Spleen (tissue), 11 donors: ENCODE data around the gene ZNF345. TPM values are rescaled to one million over a fixed set of nuclear protein-coding genes. Genes with fewer than 3 reads are reported as not detected.
A peak's percentile ranks its signal among the peaks of the same experiment; 100 is the strongest.

ENCODE experiments used
- DNase-seq: peaks from one replicate; pipeline ENCODE4 v3.0.0-alpha.2; 2020
- H3K27ac ChIP-seq, 8 donors: fragments of 200-600 bp; sonication (generic) in 7 of 8; 1 replicate in 4 of 8; 2 replicates in 4 of 8; pipeline versions ENCODE4 v1.5.0 to v1.8.0; 2016 to 2021; ENCODE audit warnings: inconsistent platforms in 4 of 8, mild to moderate bottlenecking in 4 of 8, moderate library complexity in 1 of 8
- H3K27me3 ChIP-seq, 7 donors: fragments of 200-600 bp; sonication (generic) in 6 of 7; replicated peaks in 1 of 7; 1 replicate in 4 of 7; 2 replicates in 3 of 7; pipeline versions ENCODE4 v1.5.0 to v1.8.0; 2016 to 2021; ENCODE audit warnings: inconsistent platforms in 3 of 7, mild to moderate bottlenecking in 1 of 7
- H3K36me3 ChIP-seq, 6 donors: fragments of 200-600 bp; sonication (generic) in 5 of 6; 1 replicate in 4 of 6; 2 replicates in 2 of 6; pipeline versions ENCODE4 v1.5.0 to v1.8.0; 2016 to 2021; ENCODE audit warnings: inconsistent platforms in 2 of 6
- H3K4me1 ChIP-seq, 6 donors: fragments of 200-600 bp; sonication (generic) in 5 of 6; 1 replicate in 3 of 6; 2 replicates in 3 of 6; pipeline versions ENCODE4 v1.5.0 to v1.8.0; 2016 to 2021; ENCODE audit warnings: inconsistent platforms in 3 of 6
- H3K4me3 ChIP-seq, 8 donors: fragments of 200-600 bp; sonication (generic) in 7 of 8; 1 replicate in 4 of 8; 2 replicates in 4 of 8; pipeline versions ENCODE4 v1.5.0 to v1.8.0; 2016 to 2021; ENCODE audit warnings: inconsistent platforms in 4 of 8, mild to moderate bottlenecking in 4 of 8, moderate library complexity in 2 of 8
- H3K9me3 ChIP-seq, 8 donors: fragments of 200-600 bp; sonication (generic) in 7 of 8; 1 replicate in 4 of 8; 2 replicates in 4 of 8; pipeline versions ENCODE4 v1.5.0 to v1.8.0; 2016 to 2021; ENCODE audit warnings: inconsistent platforms in 4 of 8
- POLR2A ChIP-seq, 3 donors: fragments of 450-650 bp; IDR thresholded peaks; one replicate each; pipeline ENCODE4 v1.5.1; 2017; ENCODE audit warnings: antibody characterized with exemption in 3 of 3, mild to moderate bottlenecking in 1 of 3
- POLR2AphosphoS5 ChIP-seq, 3 donors: sonication (generic); formaldehyde crosslinking; IDR thresholded peaks; one replicate each; pipeline ENCODE4 v1.5.1; 2017; ENCODE audit warnings: antibody characterized with exemption in 3 of 3
- WGBS, 5 donors: extraction: QIAGEN DNeasy Blood & Tissue Kit in 3 of 5; methylation state at CpG; one replicate each; pipeline versions ENCODE4 v1.1.5 to v1.1.7; 2013 to 2018; 5-methylcytosine and 5-hydroxymethylcytosine counted together
- intact Hi-C: fragments of 100-400 bp; cut with DNase I; formaldehyde crosslinking; loops from one replicate; pipeline ENCODE4 v1.15.0; 2023; ENCODE audit warnings: low total_unique reads
- polyA plus RNA-seq, 3 donors: library from polyadenylated mRNA; stranded (reverse); fragments of 200-250 nt; gene quantifications; one replicate each; pipeline ENCODE4 v1.2.1, GENCODE V29; 2013
- total RNA-seq, 7 donors: library from RNA; depleted of rRNA in 3 of 7; stranded (reverse); fragments of >200 nt in 3 of 7; fragmentation: NEBNext Ultra II Directional in 4 of 7; extraction: Animal tissue kit (Norgen Biotek cat#: 25700) in 4 of 7; gene quantifications; one replicate each; pipeline versions ENCODE4 v1.1.0 to v1.2.1, GENCODE V29; 2016 to 2021
- TF ChIP-seq, protein P1 (sequence below), 11 experiments: fragments of 200-600 bp in 7 of 11; fragments of 450-650 bp in 4 of 11; sonication (generic) in 4 of 11; IDR thresholded peaks in 8 of 11; conservative IDR thresholded peaks in 3 of 11; 1 replicate in 7 of 11; 2 replicates in 4 of 11; pipeline versions ENCODE4 v1.4.0 to v1.8.0; 2016 to 2021; ENCODE audit warnings: antibody characterized with exemption in 11 of 11, inconsistent platforms in 4 of 11, mild to moderate bottlenecking in 1 of 11
- donor health status: healthy with polysubstance abuse.
- donor health status: DM: no; HTN: no; CAD: no; lungs with moderate emphysema.
- donor health status: DM: no; HTN: no; CAD: no.
- donor health status: Bipolar disorder and iron deficiency.
- donor health status: healthy.
- donor health status: DM: no; HTN: no; CAD: no.
- donor health status: DM: yes; HTN: yes; CAD: no.

Gene ZNF345
- total and polyA plus RNA-seq, 10 donors: 2.7 to 18.2 (median 8.4) TPM

GRCh38 chr19:36894849-36895383, 44.2 kb downstream of the ZNF345 start:
- intact Hi-C loops: no loop called here
- TF ChIP-seq POLR2AphosphoS5 (IDR thresholded peaks at IDR 0.05): no peak
- TF ChIP-seq, protein P1, sequence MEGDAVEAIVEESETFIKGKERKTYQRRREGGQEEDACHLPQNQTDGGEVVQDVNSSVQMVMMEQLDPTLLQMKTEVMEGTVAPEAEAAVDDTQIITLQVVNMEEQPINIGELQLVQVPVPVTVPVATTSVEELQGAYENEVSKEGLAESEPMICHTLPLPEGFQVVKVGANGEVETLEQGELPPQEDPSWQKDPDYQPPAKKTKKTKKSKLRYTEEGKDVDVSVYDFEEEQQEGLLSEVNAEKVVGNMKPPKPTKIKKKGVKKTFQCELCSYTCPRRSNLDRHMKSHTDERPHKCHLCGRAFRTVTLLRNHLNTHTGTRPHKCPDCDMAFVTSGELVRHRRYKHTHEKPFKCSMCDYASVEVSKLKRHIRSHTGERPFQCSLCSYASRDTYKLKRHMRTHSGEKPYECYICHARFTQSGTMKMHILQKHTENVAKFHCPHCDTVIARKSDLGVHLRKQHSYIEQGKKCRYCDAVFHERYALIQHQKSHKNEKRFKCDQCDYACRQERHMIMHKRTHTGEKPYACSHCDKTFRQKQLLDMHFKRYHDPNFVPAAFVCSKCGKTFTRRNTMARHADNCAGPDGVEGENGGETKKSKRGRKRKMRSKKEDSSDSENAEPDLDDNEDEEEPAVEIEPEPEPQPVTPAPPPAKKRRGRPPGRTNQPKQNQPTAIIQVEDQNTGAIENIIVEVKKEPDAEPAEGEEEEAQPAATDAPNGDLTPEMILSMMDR (IDR thresholded peaks at IDR 0.05 in 8 of 11, conservative IDR thresholded peaks at IDR 0.05 in 3 of 11): no peak
- TF ChIP-seq POLR2A (IDR thresholded peaks at IDR 0.05): no peak
- no peak for DNase-seq
- Histone ChIP-seq H3K36me3 (peaks cover 34 to 100% (median 89%) of the 10 kb centered on the region in 6 donors), H3K27me3 (no peaks in the 10 kb centered on the region), H3K27ac (no peak overlapping the region), H3K4me1 (no peaks in the 10 kb centered on the region), H3K9me3 (peaks cover 53 to 100% (median 100%) of the 10 kb centered on the region in 8 donors), H3K4me3 (no peak overlapping the region)
- 87 to 97% (median 94%) methylated on average over 2 of the region's 2 CpGs for WGBS, 5 donors

DNA sequence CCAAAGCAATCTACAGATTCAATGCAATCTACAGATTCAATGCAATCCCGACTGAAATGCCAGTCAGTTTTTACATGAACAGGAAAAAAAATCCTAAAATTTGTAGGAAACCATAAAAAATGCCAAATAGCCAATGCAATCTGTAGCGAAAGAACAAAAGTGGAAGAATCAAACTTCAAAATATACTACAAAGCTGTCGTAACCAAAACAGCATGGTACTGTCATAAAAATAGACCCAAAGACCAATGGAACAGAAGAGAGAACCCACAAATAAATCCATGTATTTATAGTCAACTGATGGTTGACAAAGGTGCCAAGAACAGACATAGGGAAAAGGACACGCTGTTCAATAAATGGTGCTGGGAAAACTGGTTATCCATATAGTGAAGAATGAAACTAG, 47.7 kb downstream of the ZNF345 start:
- 73 to 99% (median 94%) methylated on average over 4 of the region's 4 CpGs for WGBS, 5 donors
- Histone ChIP-seq H3K4me3 (no peak overlapping the region), H3K27ac (no peak overlapping the region), H3K36me3 (peaks cover 20 to 100% (median 89%) of the 10 kb centered on the region in 6 donors), H3K4me1 (no peaks in the 10 kb centered on the region), H3K9me3 (peaks cover 40 to 100% (median 99%) of the 10 kb centered on the region in 8 donors), H3K27me3 (no peaks in the 10 kb centered on the region)
- TF ChIP-seq POLR2AphosphoS5 (IDR thresholded peaks at IDR 0.05): no peak
- TF ChIP-seq, protein P1 (IDR thresholded peaks at IDR 0.05 in 8 of 11, conservative IDR thresholded peaks at IDR 0.05 in 3 of 11): no peak
- no peak for TF ChIP-seq POLR2A (IDR thresholded peaks at IDR 0.05)
- no peak for DNase-seq
- intact Hi-C loops: no loop called here

DNA sequence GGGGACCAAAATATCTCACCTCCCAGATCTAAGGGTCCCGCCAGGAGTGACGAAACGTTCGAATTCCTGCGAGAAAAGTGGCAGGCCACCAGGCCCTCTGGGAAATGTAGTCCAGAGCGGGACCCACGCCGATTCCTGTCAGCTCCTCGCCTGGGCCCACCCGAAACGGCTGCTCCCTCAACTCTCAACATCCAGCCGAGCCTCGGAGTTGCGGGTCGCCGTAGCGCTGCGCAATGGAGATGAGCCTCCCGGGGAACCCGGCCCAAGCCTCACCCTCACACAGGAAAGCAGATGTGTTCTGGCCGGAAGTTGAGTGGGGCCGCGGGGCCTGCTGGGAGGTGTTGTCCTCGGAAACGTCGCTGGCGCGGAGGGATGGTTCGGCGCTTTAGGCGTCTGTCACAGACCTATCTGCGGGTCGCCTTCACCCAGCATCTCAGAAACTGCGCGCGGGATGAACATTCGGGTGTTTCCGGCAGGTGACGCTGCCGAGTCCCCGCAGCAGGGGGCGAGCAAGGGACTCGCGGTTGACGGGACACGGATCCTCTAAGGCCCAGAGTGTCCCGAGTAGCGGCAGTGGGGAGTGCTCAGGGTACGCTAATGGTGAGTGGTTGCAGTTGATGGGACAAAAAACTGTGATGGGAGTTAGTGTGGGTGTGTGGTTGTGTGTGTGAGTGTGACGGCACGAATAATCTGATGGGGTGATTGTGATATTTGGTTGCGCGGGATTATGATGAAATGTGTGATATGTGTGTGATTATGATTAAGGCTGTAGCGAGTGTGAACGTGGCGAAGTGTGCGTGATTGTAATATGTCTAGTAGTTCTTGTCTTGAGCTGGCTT, 65.5 kb downstream of the ZNF345 start, which contains the start of the genes ZNF568 and ZNF829:
ZNF568 (plus strand) TSS at position 341 of the 839 bp plus-strand sequence. CDS start 6,439 bp downstream, outside the sequence.
ZNF829 (minus strand) TSS at position 300 of the 839 bp plus-strand sequence. CDS start 1,124 bp downstream, outside the sequence.
- intact Hi-C loops: loop anchor here (10.0 kb wide), 2 partner anchors 61 to 231 kb away; partner anchors contain the start of genes ZNF345 and ZNF567
- WGBS, 5 donors: 1% methylated on average over 37 to 57 of the region's 57 CpGs
- peak; percentile 84 to 91 (median 88) for TF ChIP-seq POLR2AphosphoS5 (IDR thresholded peaks at IDR 0.05)
- TF ChIP-seq POLR2A (IDR thresholded peaks at IDR 0.05): peak in 1 of 3 donors; percentile 28
- TF ChIP-seq, protein P1 (IDR thresholded peaks at IDR 0.05 in 8 of 11, conservative IDR thresholded peaks at IDR 0.05 in 3 of 11): peak; percentile 28 to 79 (median 64)

More for the DNA sequence above, 65.5 kb downstream of the ZNF345 start, which contains the start of the genes ZNF568 and ZNF829:
- peaks cover 0 to 74% (median 53%) of the 10 kb centered on the region in 8 donors for H3K9me3 ChIP-seq
- H3K4me1 ChIP-seq: peaks cover 13 to 27% (median 21%) of the 10 kb centered on the region in 6 donors
- DNase-seq: peak; percentile 97
- peak within 1 kb of the TSS; percentile 92 to 99 (median 96) for H3K27ac ChIP-seq
- H3K4me3 ChIP-seq: peak within 1 kb of the TSS; percentile 59 to 77 (median 69)
- H3K27me3 ChIP-seq: no peaks in the 10 kb centered on the region
- H3K36me3 ChIP-seq: peaks cover 0 to 69% (median 35%) of the 10 kb centered on the region in 6 donors
